ENCODE measurements around the gene RPL38. TPM values are rescaled to one million over a fixed set of nuclear protein-coding genes. Genes with fewer than 3 reads are reported as not detected.

Gene RPL38
- total RNA-seq, 2 experiments from 2014 or later, result 1,601 to 1,608 TPM

DNA sequence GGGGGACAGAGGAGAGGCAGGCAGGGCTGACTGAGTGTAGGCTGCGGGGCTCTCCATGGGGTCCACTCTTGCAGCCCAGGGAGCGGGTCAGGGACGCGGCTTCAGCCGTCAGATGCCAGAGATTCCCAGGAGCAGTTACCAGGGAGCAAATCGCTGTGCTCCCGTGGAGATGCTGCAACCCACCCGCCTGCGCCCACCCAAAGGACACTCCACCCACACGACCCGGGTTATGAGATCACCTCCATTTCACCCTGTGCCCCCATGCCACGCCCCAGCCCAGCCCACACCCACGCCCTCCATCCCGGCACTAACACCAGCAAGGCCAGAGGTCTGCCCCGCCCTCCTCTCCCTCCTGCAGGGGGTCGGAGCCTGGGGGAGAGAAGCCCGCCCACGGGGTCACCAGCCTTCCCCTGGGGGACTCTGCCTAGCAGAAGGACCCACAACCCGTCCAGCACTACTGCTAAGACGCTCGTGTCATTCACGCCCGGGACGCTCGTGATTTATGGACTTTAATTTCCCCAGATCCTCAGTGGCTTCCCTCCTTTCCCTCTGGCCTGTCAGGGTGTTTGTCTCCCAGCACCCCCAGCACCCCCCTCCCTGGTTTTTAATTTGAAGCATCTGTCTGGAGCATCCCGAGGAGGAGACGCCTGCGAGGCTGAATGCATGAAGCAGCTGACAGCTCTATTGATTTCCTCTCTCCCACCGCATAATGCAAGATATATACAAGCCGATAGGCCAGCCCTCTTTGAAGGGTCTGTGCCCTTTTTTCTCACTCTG, 6.7 kb upstream of the RPL38 start:
- Mint-ChIP-seq H3K4me1 (peaks cover 7% of the 10 kb centered on the region), H3K36me3 (no peaks in the 10 kb centered on the region), H3K27me3 (peaks cover 31% of the 10 kb centered on the region), H3K9me3 (no peaks in the 10 kb centered on the region), H3K27ac (no peak overlapping the region), H3K4me3 (no peak overlapping the region)
- DNase-seq, result no peak

DNA sequence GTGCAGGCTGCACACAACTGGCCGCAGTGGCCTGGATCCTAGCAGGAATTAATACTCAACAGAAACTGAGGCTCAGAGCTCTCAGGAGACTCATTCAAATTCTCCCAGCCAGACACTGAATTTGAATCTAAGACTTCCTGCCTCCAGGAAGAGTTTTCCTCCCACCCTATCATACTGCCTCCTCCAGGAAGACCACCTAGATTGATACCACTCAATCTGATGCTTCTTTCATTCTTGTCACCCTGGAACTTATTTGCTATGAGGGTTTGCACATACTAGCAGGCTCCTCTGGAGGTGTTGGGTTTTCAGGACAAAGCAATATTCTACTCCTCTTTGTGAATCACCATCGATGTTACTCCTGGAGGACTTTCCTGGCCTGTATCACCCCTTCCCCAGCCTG, 5.7 kb upstream of the RPL38 start:
- DNase-seq, result no peak
- H3K27ac Mint-ChIP-seq, result no peak overlapping the region
- no peaks in the 10 kb centered on the region for H3K36me3 Mint-ChIP-seq
- peaks cover 38% of the 10 kb centered on the region for H3K27me3 Mint-ChIP-seq
- H3K4me3 Mint-ChIP-seq, result no peak overlapping the region
- no peaks in the 10 kb centered on the region for H3K9me3 Mint-ChIP-seq
- H3K4me1 Mint-ChIP-seq, result peaks cover 7% of the 10 kb centered on the region

DNA sequence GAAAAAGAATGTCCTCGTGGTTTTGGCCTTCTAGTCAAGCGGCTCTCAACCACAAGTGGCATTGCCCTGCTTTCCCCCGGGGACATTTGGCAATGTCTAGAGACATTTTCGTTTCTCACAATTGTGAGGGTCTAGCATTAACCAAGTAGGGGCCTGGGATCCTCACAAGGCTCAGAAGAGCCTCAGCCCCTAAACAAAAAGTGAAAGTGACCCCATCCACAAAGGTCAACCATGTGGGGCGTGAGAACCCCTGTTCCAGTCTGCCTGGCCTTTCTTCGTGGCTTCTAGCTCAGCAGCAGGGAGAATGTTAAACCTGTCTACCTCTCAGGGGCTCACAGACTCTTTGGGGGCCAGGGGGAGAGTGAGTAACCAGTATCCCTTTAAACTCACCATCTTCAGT, 4.8 kb upstream of the RPL38 start:
- Mint-ChIP-seq H3K4me3 (no peak overlapping the region), H3K4me1 (peaks cover 14% of the 10 kb centered on the region), H3K27ac (no peak overlapping the region), H3K27me3 (peaks cover 44% of the 10 kb centered on the region), H3K9me3 (no peaks in the 10 kb centered on the region), H3K36me3 (peaks cover 3% of the 10 kb centered on the region)
- DNase-seq, result no peak

DNA sequence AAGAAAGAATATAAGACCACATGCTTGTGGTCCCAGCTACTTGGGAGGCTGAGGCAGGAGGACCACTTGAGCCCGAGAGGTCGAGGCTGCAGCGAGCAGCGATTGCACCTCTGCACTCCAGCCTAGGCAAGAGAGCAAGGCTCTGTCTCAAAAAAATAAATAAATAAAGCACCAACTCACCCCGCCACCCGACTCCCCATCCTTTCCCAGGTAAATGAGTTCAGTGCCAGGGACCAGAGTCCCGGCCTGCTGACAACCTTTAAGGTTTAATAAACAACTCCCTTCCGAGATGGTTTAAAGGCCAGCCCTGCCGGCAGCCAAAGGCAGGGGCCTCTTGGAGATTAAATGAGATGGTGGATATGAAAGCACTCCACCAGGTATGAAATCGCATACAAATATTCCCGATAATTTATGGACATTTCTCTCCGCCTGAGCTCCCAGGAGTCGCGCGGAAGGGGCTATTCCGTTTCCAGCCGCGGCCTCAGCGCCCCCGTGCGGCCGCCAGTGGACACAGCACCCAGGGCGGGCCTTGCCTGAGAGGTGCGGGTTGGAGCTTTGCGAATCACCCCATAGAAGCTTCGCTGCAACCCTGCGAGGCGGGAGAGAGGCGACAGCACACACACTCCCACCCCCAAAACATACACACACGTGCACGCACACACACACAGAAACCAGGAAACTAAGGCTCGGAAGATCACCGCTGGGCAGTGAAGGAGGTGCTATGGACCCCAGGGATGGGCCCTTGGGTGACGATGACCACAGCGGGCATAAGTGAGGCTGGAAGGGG, 4.0 kb upstream of the RPL38 start:
- DNase-seq, result peak; percentile 70
- peaks cover 14% of the 10 kb centered on the region for H3K4me1 Mint-ChIP-seq
- peaks cover 11% of the 10 kb centered on the region for H3K36me3 Mint-ChIP-seq
- peaks cover 44% of the 10 kb centered on the region for H3K27me3 Mint-ChIP-seq
- H3K27ac Mint-ChIP-seq, result no peak overlapping the region
- H3K4me3 Mint-ChIP-seq, result peak overlapping the region; percentile 23
- H3K9me3 Mint-ChIP-seq, result no peaks in the 10 kb centered on the region

DNA sequence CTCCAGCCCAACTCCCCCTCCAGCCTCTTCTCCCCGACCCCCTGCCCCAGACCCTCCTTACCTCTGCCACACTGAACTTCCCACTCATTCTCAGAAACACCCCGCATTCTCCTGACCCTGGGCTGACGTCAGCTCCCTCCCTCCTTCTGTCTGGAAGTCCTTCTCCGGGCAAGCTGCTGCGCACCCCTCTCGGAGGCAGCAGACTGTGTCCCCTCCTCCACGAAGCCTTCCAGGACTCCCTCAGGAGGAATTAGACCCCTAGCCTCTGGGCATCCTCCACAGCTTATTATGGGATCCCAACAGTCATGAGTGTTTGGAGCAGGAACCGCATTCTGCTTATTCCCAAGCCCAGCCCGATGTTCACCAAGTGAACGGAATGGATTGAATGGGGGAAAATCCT, 3.4 kb upstream of the RPL38 start:
- peaks cover 44% of the 10 kb centered on the region for H3K27me3 Mint-ChIP-seq
- H3K36me3 Mint-ChIP-seq, result peaks cover 17% of the 10 kb centered on the region

DNA sequence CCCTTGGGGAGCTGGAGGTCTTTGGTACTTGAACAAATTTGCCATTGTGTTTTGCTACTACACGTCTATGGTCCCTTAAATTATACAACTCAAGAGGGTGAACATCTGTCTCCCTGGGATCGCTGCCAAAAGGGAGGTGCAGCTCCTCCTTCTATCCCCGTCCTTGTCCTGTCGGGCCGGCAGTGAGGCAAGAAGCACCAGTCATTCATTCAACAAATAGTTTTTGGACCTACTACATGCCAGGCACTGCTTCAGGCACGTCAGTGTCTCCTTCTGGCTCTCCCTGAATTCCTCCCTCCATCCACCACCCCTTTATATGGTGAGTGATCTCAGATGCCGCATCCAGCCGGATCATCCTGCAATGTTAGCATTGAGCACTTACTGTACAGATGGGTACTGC, 2.2 kb upstream of the RPL38 start:
- Mint-ChIP-seq H3K27ac (no peak overlapping the region), H3K4me3 (no peak overlapping the region), H3K36me3 (peaks cover 27% of the 10 kb centered on the region)

More for the DNA sequence above, 3.4 kb upstream of the RPL38 start:
- no peak overlapping the region for H3K27ac Mint-ChIP-seq
- no peak overlapping the region for H3K4me3 Mint-ChIP-seq
- peaks cover 18% of the 10 kb centered on the region for H3K4me1 Mint-ChIP-seq
- no peaks in the 10 kb centered on the region for H3K9me3 Mint-ChIP-seq
- DNase-seq, result no peak

DNA sequence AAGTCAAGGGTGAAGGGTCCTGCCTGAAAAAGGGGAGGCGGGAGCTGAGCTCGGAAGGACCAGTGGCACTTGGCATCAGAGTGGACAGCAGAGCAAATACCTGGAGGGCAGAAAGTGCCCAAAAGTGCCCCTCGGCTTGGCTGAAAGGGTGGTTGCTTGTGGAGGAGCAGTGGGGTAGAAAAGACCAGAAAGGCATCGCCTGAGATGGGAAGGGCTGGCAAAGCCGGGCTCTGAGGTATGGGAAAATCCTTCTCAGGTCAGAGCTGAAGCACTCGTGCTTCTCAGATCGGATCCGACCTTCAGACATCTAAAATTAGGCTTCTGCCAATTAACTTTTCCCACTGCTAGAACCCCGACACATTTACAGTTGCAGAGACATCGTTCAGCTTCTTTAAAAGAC, 1.5 kb upstream of the RPL38 start:
- Mint-ChIP-seq H3K27ac (no peak overlapping the region), H3K4me1 (peaks cover 30% of the 10 kb centered on the region), H3K36me3 (peaks cover 31% of the 10 kb centered on the region), H3K4me3 (no peak overlapping the region), H3K9me3 (no peaks in the 10 kb centered on the region), H3K27me3 (peaks cover 36% of the 10 kb centered on the region)
- DNase-seq, result no peak

More for the DNA sequence above, 2.2 kb upstream of the RPL38 start:
- Mint-ChIP-seq H3K9me3 (no peaks in the 10 kb centered on the region), H3K4me1 (peaks cover 25% of the 10 kb centered on the region), H3K27me3 (peaks cover 37% of the 10 kb centered on the region)
- no peak for DNase-seq

DNA sequence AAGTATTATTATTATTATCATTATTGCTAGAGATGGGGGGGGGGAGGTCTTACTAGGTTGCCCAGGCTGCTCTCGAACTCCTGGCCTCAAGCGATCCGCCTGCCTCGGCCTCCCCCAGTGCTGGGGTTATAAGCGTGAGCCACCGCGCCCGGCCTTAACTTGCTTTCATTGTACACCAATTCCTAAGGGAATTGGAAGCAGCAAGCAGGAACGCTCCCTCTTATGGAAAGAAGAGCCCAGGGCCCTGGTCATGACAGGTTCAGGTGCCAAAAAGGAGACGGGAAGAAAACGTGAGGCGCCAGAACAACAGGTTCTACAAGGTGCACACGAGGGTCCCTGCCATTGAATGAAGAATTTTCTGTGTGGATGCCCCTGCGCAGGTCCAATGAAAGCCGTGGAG, 540 bp upstream of the RPL38 start:
- Mint-ChIP-seq H3K4me3 (peak overlapping the region; percentile 99), H3K27ac (peak overlapping the region; percentile 99)

DNA sequence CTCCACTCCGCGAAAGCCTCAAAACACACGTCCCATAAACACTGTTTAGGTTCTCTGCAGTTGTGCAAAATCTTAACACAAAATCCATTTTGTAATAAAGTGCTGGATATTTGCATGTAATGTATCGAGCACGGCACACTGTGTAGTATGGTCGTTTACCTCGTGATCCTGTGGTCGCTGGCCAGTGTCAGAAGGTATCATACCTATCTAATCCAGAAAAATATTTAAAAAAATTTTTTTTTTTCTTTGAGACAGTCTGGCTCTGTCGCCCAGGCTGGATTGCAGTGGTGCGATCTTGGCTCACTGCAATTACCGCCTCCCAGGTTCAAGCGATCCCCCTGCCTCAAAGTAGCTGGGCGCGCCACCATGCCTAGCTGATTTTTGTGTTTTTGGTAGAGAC, 996 bp downstream of the RPL38 start:
- Mint-ChIP-seq H3K4me3 (peak overlapping the region; percentile 99), H3K4me1 (peaks cover 42% of the 10 kb centered on the region), H3K9me3 (no peaks in the 10 kb centered on the region), H3K27me3 (peaks cover 30% of the 10 kb centered on the region), H3K36me3 (peaks cover 48% of the 10 kb centered on the region), H3K27ac (peak overlapping the region; percentile 99)
- no peak for DNase-seq

More for the DNA sequence above, 540 bp upstream of the RPL38 start:
- Mint-ChIP-seq H3K27me3 (peaks cover 36% of the 10 kb centered on the region), H3K9me3 (no peaks in the 10 kb centered on the region), H3K4me1 (peaks cover 36% of the 10 kb centered on the region), H3K36me3 (peaks cover 38% of the 10 kb centered on the region)
- no peak for DNase-seq

DNA sequence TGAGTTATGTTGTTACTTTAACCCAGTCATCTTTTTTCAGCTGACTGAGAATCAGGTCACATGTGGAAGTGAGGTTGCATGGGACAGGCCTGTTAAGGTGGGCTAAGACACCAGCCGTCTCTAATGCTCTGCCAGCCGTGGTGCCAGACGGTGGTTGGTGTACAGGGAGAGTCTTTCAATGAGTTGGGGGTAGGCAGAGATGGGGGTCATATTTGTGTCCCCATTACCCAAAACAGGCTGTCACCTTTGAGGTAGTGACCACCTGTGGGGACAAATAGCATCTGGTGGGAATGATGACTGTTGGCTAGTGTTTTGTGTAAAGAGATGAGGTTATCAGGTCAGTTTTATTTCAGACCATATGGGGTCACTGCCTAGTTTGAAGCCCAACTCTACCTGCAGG, 1.8 kb downstream of the RPL38 start:
- Mint-ChIP-seq H3K4me1 (peaks cover 43% of the 10 kb centered on the region), H3K27ac (peak overlapping the region; percentile 76), H3K4me3 (peak overlapping the region; percentile 99), H3K27me3 (peaks cover 22% of the 10 kb centered on the region), H3K36me3 (peaks cover 55% of the 10 kb centered on the region), H3K9me3 (no peaks in the 10 kb centered on the region)
- DNase-seq, result no peak

DNA sequence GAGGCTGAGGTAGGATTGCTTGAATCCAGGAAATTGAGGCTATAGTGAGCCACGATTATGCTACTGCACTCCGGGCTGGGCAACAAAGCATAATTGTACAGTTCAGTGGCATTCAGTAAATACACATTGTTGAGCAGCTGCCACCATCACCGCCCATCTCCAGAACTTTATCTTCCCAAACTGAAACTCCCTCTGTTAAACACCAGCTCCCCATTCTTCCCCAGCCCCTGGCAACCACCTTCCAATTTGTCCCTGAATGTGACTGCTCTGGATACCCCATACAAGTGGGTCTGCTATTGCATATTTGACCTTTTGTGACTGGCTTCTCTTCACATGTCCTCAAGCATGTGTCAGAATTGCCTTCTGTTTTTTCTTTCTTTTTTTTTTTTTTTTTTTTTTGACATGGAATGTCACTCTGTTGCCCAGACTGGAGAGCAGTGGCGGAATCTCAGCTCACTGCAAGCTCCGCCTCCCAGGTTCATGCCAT, 2.9 kb downstream of the RPL38 start:
- Mint-ChIP-seq H3K9me3 (no peaks in the 10 kb centered on the region), H3K4me1 (peaks cover 47% of the 10 kb centered on the region), H3K27ac (peak overlapping the region; percentile 76), H3K36me3 (peaks cover 58% of the 10 kb centered on the region), H3K27me3 (peaks cover 14% of the 10 kb centered on the region), H3K4me3 (peak overlapping the region; percentile 99)
- no peak for DNase-seq

DNA sequence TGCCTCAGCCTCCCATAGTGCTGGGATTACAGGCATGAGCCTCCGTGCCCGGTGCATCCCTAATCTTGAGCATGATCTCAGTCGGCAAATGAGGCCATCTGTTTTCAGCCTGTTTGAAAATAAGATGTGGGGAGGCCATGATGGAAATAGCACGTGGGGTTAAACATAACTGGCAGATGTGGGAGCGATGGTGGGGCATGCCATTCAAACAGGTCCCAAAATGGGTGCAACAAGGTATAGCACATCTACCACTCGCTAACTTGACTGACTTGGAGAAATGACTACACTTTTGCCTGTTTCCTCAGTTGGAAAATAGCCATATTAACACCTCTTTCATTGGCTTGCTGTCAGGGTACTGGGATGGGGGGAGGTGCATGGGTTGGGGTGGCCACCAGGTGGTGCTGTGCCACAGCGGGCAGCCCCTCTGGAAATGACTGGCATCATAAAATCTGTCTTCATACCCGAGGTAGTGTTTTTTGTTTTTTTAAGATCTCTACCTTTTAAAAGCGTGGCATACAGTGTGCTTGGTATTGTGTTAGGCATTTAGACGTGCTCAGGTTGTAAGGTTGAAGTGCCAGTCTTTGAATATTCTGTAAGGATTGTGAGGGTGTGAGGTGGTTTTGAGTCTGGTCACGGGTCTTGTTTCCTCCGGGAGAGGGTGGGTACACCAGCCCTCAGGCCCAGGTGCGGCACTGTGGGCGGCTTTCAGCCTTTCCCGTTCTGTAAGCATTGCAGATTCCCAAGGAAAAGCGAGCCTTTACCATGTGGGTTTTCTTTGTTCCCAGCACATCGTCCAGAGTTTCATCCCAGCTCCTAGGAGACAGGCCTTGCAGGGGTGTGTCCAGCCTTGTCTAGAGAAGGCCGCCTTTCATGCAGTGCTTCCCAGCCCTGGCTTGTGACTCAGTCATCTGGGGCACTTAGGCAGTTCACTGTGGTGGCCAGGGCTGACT, 7.0 kb downstream of the RPL38 start:
- peak overlapping the region; percentile 79 for H3K27ac Mint-ChIP-seq
- peak overlapping the region; percentile 46 for H3K4me3 Mint-ChIP-seq
- peaks cover 47% of the 10 kb centered on the region for H3K4me1 Mint-ChIP-seq
- H3K27me3 Mint-ChIP-seq, result no peaks in the 10 kb centered on the region
- peak; percentile 81 for DNase-seq
- H3K9me3 Mint-ChIP-seq, result no peaks in the 10 kb centered on the region
- H3K36me3 Mint-ChIP-seq, result peaks cover 41% of the 10 kb centered on the region

DNA sequence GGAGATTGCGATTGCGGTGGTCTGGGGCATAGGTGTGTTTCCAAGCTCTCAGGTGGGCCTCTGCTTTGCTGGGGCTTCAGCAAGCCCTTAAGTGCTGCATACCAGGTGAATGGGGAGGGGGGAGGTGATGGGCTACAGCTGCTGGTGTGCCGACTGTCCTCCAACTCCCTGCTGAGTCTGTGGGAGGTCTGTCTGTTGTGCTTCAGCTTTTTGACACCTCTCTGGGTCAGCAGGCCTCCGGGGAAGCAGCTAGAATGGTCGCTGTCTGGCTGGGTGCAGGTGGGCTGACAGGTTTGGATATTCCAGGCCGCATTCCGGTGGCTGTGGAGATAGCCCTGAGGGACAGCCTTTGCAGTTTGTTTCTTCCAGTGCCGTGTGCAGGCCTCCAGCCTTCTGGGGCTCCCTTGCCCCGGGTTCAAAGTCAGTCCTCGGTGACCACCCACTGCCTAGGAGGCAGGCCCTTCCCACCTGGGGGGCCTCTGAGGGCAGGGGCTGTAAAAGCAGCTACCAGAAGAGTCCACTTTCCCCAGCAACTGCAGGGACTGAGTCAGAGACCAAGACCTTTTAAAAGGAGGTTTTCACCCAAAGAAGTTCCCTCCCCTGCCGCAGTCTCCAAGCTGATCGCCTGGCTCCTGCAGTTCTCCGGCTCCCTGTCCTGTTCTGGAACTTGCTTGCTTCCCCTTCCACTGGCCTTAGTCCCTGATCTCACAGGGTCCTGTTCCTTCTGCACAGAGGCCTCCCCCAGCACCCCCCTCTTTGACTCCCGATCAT, 7.8 kb downstream of the RPL38 start:
- Mint-ChIP-seq H3K36me3 (peaks cover 34% of the 10 kb centered on the region), H3K27ac (peak overlapping the region; percentile 79), H3K4me3 (peak overlapping the region; percentile 26), H3K4me1 (peaks cover 52% of the 10 kb centered on the region), H3K9me3 (no peaks in the 10 kb centered on the region), H3K27me3 (no peaks in the 10 kb centered on the region)
- DNase-seq, result no peak

DNA sequence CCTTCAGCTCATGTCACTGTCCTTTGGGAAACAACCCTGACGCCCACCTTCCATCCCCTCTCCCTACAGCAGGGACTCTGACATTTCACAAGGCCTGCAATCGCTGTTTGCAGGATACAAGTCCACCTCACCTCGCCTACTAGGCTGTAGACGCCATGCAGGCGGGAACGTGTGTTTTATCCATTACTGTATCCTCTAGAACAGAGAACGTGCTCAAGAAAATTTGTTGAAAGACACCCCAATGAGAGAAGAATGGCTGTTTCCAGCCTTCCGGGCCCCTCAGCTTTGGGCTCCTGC, 8.4 kb downstream of the RPL38 start:
- H3K4me1 Mint-ChIP-seq, result peaks cover 48% of the 10 kb centered on the region
- H3K9me3 Mint-ChIP-seq, result no peaks in the 10 kb centered on the region
- H3K27me3 Mint-ChIP-seq, result no peaks in the 10 kb centered on the region
- DNase-seq, result no peak
- peak overlapping the region; percentile 26 for H3K4me3 Mint-ChIP-seq
- peak overlapping the region; percentile 79 for H3K27ac Mint-ChIP-seq
- H3K36me3 Mint-ChIP-seq, result peaks cover 31% of the 10 kb centered on the region

Measured in activated naive CD8-positive, alpha-beta T cell treated with anti-CD3 and anti-CD28 coated beads for 36 hours (primary cell).